Epithelial cell of proximal tubule (primary cell): ENCODE data around the gene HOXB13. TPM values are rescaled to one million over a fixed set of nuclear protein-coding genes. Genes with fewer than 3 reads are reported as not detected.

Experiments
- DNase-seq: peaks from one replicate; pipeline ENCODE4 v3.0.0-alpha.2; 2011; ENCODE audit warnings: low read depth
- H3K4me3 ChIP-seq: 2 replicates; pipeline ENCODE4 v1.5.1; 2011; ENCODE audit warnings: low read depth, mild to moderate bottlenecking, low read length
- total RNA-seq: library from RNA; depleted of rRNA; stranded (reverse); fragments of >200 nt; gene quantifications from 2 replicates; pipeline ENCODE4 v1.2.3, GENCODE V29; 2015
- TF ChIP-seq, protein P1 (sequence below): conservative IDR thresholded peaks from 2 replicates; pipeline ENCODE4 v1.5.1; 2012; ENCODE audit warnings: low read depth, mild to moderate bottlenecking, low read length

The HOXB13 gene
- total RNA-seq, 1 donor from 2014 or later = not detected

- TF ChIP-seq, protein P1, sequence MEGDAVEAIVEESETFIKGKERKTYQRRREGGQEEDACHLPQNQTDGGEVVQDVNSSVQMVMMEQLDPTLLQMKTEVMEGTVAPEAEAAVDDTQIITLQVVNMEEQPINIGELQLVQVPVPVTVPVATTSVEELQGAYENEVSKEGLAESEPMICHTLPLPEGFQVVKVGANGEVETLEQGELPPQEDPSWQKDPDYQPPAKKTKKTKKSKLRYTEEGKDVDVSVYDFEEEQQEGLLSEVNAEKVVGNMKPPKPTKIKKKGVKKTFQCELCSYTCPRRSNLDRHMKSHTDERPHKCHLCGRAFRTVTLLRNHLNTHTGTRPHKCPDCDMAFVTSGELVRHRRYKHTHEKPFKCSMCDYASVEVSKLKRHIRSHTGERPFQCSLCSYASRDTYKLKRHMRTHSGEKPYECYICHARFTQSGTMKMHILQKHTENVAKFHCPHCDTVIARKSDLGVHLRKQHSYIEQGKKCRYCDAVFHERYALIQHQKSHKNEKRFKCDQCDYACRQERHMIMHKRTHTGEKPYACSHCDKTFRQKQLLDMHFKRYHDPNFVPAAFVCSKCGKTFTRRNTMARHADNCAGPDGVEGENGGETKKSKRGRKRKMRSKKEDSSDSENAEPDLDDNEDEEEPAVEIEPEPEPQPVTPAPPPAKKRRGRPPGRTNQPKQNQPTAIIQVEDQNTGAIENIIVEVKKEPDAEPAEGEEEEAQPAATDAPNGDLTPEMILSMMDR = no peak
- DNase-seq = no peak
- H3K4me3 ChIP-seq = no peak overlapping the region
These were observed 37.9 kb downstream of the HOXB13 start for GRCh38 chr17:48690655-48691054.

- no peak overlapping the region for H3K4me3 ChIP-seq
- no peak for DNase-seq
- TF ChIP-seq, protein P1 = no peak
These were observed 46.9 kb downstream of the HOXB13 start for GRCh38 chr17:48681609-48682008.

DNA sequence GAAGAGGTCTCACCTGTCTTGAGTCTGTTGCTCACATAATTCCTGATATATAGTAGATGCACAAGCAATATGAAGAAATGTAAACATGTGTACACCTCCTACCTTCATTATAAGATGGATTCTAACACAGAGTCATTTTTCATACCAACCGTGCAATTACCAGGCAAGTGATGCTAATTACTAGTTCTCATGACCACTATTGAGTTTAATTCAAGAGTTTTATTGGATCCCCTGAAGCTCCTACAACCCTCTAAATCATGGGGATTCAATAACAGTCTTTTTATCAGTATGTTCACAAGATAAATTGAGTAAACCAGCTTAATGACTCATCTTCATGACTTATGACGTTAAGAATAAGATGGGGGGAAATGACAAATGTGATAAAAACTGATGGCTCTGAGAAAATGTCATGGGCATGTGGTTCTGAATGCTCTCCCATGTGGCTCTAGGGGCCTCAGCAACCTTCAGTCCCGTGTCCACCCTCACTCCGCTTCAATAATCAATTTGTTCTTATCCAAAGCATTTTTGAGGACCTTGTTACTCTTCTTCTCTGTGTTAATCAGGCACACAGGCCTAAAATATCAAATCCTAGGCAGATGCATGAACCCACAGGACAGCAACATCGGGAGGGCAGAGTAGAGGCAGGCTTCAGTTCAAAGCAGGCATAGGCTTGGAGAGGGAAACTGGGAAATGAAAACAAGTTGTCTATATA is 49.0 kb downstream of the HOXB13 start:
- TF ChIP-seq, protein P1 = no peak
- DNase-seq = no peak

GRCh38 chr17:48678141-48678971 is 50.2 kb downstream of the HOXB13 start:
- DNase-seq = no peak
- TF ChIP-seq, protein P1 = peak; percentile 89
- peak overlapping the region; percentile 6 for H3K4me3 ChIP-seq

More for the DNA sequence above, 49.0 kb downstream of the HOXB13 start:
- H3K4me3 ChIP-seq = no peak overlapping the region

GRCh38 chr17:48676963-48677558 is 51.5 kb downstream of the HOXB13 start:
- TF ChIP-seq, protein P1 = no peak
- no peak for DNase-seq
- H3K4me3 ChIP-seq = no peak overlapping the region

Other genes with a start within 250 kb of the HOXB13 start
- gene HOXB1, start 197.7 kb downstream of the HOXB13 start, total RNA-seq = not detected in 2 replicates
- gene HOXB2, start 183.6 kb downstream of the HOXB13 start, total RNA-seq = 21.1 and 43.7 TPM in 2 replicates
- 4.3 and 5.7 TPM in 2 replicates for gene HOXB4, start 150.4 kb downstream of the HOXB13 start, total RNA-seq
- 22.6 and 49.9 TPM in 2 replicates for gene HOXB3, start 138.5 kb downstream of the HOXB13 start, total RNA-seq
- gene HOXB5, start 135.0 kb downstream of the HOXB13 start, total RNA-seq = 2.8 and 5.5 TPM in 2 replicates
- gene HOXB6, start 123.8 kb downstream of the HOXB13 start, total RNA-seq = 42.9 and 55.6 TPM in 2 replicates
- gene HOXB7, start 117.7 kb downstream of the HOXB13 start, total RNA-seq = 24.9 and 26.0 TPM in 2 replicates
- 12.7 and 21.4 TPM in 2 replicates for gene HOXB8, start 113.5 kb downstream of the HOXB13 start, total RNA-seq
- gene HOXB9, start 102.4 kb downstream of the HOXB13 start, total RNA-seq = 74.5 and 83.8 TPM in 2 replicates
- not detected in 2 replicates for gene PRAC1, start 6.2 kb downstream of the HOXB13 start, total RNA-seq
- not detected in 2 replicates for gene PRAC2, start 5.6 kb downstream of the HOXB13 start, total RNA-seq
- 0.22 TPM in 1 of 2 replicates, not detected in the other for gene TTLL6, start 88.5 kb upstream of the HOXB13 start, total RNA-seq
- 21.3 and 24.8 TPM in 2 replicates for gene CALCOCO2, start 102.3 kb upstream of the HOXB13 start, total RNA-seq
- 142 and 205 TPM in 2 replicates for gene ATP5MC1, start 164.0 kb upstream of the HOXB13 start, total RNA-seq
- 71.0 and 78.9 TPM in 2 replicates for gene UBE2Z, start 179.7 kb upstream of the HOXB13 start, total RNA-seq
- 110 and 143 TPM in 2 replicates for gene SNF8, start 216.1 kb upstream of the HOXB13 start, total RNA-seq
- gene GIP, start 239.8 kb upstream of the HOXB13 start, total RNA-seq = not detected in 2 replicates